RWPE1 (cell line): Measurements from ENCODE around the gene NDUFAF5.
A peak's percentile ranks its signal among the peaks of the same experiment; 100 is the strongest.

Experiments
- CTCF ChIA-PET: fragments of 350-600 bp; sonication (Branson Sonifier 250); formaldehyde crosslinking; extraction: SDS; loops from one replicate; lab custom pipeline; 2021; lab: Yijun Ruan, JAX
- POLR2A ChIA-PET: fragments of 400-600 bp; formaldehyde crosslinking; extraction: SDS; loops from one replicate; lab custom pipeline; 2020; ENCODE audit warnings: antibody characterized with exemption; ENCODE audit not compliant: low non-redundant PET; lab: Yijun Ruan, JAX
- DNase-seq: peaks from one replicate; pipeline ENCODE4 v3.0.0; 2012; ENCODE audit warnings: low spot score
- H3K27ac ChIP-seq: fragments of 450-650 bp; 2 replicates; pipeline ENCODE4 v1.5.1; 2017
- TF ChIP-seq, protein P1 (sequence below): fragments of 450-650 bp; conservative IDR thresholded peaks from 2 replicates; pipeline ENCODE4 v1.5.1; 2017; ENCODE audit warnings: low read depth, mild to moderate bottlenecking

NDUFAF5 gene

GRCh38 chr20:13788167-13788834 is 3.5 kb downstream of the NDUFAF5 start:
- POLR2A ChIA-PET: interaction anchor here (1.2 kb wide), 1 partner anchor 10 kb away, joined by 3 read pairs; no protein-coding TSS in a partner anchor
- no peak overlapping the region for H3K27ac ChIP-seq
- TF ChIP-seq, protein P1, sequence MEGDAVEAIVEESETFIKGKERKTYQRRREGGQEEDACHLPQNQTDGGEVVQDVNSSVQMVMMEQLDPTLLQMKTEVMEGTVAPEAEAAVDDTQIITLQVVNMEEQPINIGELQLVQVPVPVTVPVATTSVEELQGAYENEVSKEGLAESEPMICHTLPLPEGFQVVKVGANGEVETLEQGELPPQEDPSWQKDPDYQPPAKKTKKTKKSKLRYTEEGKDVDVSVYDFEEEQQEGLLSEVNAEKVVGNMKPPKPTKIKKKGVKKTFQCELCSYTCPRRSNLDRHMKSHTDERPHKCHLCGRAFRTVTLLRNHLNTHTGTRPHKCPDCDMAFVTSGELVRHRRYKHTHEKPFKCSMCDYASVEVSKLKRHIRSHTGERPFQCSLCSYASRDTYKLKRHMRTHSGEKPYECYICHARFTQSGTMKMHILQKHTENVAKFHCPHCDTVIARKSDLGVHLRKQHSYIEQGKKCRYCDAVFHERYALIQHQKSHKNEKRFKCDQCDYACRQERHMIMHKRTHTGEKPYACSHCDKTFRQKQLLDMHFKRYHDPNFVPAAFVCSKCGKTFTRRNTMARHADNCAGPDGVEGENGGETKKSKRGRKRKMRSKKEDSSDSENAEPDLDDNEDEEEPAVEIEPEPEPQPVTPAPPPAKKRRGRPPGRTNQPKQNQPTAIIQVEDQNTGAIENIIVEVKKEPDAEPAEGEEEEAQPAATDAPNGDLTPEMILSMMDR: peak; percentile 76
- CTCF ChIA-PET: interaction anchor here (0.6 to 0.9 kb wide), 5 partner anchors 9 to 858 kb away, joined by 3 to 4 read pairs (median 3); no protein-coding TSS in a partner anchor
- DNase-seq: peak; percentile 55

DNA sequence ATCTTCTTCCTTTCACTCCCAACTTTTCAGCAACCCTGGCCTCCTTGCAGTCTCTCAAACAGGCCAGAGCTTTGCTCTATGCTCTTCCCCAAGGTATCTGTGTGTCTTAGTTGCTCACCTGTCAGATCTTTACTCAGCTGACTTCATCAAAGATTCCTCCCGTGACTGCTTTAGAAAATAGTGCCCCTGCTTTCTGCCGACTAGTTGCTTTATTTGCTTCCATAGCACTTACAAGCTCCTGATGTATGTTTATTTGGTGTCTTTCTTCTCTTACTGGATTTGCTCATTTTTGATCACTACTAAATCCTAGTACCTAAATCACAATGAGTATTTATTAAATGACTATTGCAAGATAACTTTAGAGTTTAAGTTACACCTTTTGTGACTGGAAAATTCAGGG is 5.9 kb downstream of the NDUFAF5 start:
- POLR2A ChIA-PET: no interaction called here
- CTCF ChIA-PET: no interaction called here
- no peak for DNase-seq
- H3K27ac ChIP-seq: no peak overlapping the region
- TF ChIP-seq, protein P1: no peak

GRCh38 chr20:13791540-13792459 is 7.0 kb downstream of the NDUFAF5 start:
- CTCF ChIA-PET: interaction anchor here (0.9 kb wide), 1 partner anchor 28 kb away, joined by 3 read pairs; no protein-coding TSS in a partner anchor
- POLR2A ChIA-PET: no interaction called here
- DNase-seq: no peak

DNA sequence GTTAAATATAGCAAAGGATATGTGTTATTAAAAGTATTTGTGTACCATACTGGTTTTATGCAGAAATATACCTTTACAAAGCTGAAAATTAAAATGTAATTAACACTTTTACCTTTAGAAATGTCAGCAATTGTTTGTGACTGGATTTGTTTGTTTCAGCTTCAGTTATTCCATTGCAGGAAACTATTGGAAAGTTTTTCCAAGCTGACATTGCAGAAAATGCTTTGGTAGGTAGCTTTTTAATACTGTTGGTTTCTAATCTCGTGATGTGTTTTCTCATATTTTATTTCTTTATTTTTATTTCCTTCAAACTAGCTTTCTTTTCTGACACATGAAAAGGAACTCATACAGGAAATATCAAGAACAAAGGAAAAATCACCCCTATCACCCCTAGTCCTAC is 8.2 kb downstream of the NDUFAF5 start:
- ChIA-PET CTCF (interaction anchor here (0.9 kb wide), 1 partner anchor 27 kb away, joined by 3 read pairs; no protein-coding TSS in a partner anchor), POLR2A (no interaction called here)
- TF ChIP-seq, protein P1: no peak
- H3K27ac ChIP-seq: no peak overlapping the region
- no peak for DNase-seq

More at GRCh38 chr20:13791540-13792459, 7.0 kb downstream of the NDUFAF5 start:
- H3K27ac ChIP-seq: no peak overlapping the region
- TF ChIP-seq, protein P1: no peak

DNA sequence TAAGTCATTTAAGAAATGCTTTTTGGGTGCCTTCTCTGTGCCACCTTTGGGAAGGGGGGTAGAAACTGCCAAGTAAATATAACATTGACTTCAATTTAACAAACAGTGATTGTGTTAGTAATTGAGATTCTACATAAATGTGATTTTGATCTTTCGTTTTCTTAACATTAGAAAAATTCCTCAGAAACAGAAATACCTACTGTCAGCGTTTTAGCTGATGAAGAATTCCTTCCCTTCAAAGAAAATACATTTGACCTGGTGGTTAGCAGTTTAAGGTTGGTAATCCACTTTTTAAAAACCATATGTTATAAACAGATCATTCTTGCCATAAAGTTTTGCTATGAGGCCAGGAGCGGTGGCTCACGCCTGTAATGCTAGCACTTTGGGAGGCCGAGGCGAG is 9.8 kb downstream of the NDUFAF5 start:
- TF ChIP-seq, protein P1: no peak
- CTCF ChIA-PET: interaction anchor here (0.6 to 0.7 kb wide), 2 partner anchors 246 to 664 kb away, joined by 3 to 4 read pairs; no protein-coding TSS in a partner anchor

DNA sequence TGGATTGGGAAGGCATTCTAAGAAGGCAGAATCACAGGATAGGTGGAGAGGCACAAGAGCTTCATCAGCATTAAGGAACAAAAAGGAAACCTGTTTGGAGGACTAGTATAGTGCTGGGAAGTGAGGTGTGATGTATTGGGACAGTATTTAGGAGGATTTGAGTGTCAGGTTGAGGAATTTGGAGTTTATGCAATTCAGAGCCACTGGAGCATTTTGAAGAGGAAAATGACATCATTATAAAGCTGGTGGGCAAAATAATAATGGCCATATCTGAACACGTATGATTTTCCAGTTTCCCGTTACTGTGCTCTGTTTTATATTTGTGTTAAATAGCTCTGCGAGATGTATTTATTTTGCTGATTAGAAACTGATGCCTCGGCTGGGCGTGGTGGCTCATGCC is 14.2 kb downstream of the NDUFAF5 start:
- POLR2A ChIA-PET: no interaction called here
- TF ChIP-seq, protein P1: no peak
- H3K27ac ChIP-seq: peak overlapping the region; percentile 78
- DNase-seq: no peak
- CTCF ChIA-PET: no interaction called here

More for the DNA sequence above, 9.8 kb downstream of the NDUFAF5 start:
- POLR2A ChIA-PET: no interaction called here
- DNase-seq: no peak
- no peak overlapping the region for H3K27ac ChIP-seq
